Stimulated activated naive CD4-positive, alpha-beta T cell treated with Interleukin-2 at 50 U/mL for 16 hours (primary cell): ENCODE data around the gene AGER.
A peak's percentile ranks its signal among the peaks of the same experiment; 100 is the strongest.
"Not testable (repeated sequence)": the region's sequence is repeated elsewhere in the genome, so short reads cannot be mapped to it uniquely, and the experiment has no call there.

Source experiments
- DNase-seq: peaks from one replicate; lab custom pipeline; 2025; lab: John Stamatoyannopoulos, UW

The AGER gene

DNA sequence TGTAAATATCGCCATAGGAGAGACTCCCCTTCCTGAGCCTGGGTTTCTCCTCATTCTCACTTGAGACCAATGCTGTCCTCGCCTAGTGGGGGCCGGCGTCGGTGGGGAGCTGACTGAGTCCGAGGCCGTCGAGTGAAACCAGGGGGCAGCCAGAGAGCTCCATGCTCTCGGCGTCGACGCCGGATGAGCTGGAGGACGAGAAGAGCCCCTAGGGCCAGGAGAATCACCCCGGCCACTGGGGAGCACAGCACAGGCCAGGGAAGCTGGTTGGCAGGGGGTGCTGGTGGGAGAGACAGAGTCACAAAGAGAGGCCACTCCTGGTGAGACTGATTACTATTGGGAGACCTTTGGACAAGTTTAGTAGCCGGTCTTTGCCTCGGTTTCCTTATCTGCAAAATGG, 14.8 kb upstream of the AGER start:
- no peak for DNase-seq

DNA sequence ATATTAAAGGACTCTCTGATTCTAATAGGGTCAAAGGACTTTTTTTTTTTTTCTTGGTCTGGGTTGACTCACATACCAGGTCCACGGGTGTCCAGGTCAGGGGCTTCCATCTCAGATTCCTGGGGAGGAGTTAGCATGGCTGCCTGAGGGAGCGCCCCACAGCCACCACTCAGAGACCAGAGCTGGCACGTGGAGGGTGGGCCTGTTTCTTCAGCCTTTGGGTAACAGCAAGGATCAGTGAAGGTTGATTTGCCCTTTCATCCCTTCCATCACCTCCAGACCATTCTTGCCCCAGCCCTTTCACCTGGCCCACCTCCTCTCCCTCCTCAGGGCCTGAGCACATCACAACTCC, 14.3 kb upstream of the AGER start:
- no peak for DNase-seq

DNA sequence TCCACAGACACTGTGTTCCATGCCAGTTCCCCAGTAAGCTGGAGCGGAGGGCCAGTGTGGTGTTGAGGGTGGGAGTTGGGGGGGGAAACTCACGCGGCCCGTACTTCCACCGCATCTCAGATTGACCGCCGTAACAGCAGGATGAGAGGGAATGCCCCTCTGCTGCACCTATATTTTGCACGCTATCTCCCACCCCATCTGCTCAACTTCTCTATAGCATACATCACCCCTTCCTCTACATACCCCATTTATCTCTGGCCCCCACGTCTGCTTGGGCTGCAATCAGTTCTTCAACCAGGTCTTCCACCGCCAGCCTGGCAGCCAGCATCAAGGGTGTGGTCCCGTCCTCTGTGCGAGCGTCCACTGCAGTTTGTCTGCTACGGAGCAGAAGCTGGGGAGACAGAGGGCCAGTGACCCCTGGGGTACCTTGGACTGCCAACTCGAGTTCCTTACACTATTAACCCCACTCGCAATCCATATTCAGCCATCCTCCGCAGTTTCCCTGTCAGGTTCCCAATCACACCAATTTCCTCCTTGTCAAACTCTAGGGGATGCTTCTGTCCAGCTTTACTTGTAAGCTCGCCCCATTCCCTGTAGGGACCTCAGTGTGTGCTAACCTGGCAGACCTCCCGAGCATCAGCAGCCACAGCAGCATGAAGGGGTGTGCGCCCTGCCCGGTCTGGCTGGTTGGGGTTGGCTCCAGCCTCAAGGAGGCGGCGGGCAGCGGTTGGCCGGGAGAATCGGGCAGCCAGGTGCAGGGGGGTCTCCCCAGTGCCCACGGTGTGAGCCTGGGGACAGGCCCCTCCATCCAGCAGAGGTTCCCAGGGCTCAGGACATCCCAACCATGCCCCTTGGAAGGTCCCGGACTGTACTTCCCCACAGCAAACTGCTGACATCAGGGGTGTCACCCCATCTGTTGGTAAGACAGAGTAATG, 12.9 kb upstream of the AGER start:
- no peak for DNase-seq

DNA sequence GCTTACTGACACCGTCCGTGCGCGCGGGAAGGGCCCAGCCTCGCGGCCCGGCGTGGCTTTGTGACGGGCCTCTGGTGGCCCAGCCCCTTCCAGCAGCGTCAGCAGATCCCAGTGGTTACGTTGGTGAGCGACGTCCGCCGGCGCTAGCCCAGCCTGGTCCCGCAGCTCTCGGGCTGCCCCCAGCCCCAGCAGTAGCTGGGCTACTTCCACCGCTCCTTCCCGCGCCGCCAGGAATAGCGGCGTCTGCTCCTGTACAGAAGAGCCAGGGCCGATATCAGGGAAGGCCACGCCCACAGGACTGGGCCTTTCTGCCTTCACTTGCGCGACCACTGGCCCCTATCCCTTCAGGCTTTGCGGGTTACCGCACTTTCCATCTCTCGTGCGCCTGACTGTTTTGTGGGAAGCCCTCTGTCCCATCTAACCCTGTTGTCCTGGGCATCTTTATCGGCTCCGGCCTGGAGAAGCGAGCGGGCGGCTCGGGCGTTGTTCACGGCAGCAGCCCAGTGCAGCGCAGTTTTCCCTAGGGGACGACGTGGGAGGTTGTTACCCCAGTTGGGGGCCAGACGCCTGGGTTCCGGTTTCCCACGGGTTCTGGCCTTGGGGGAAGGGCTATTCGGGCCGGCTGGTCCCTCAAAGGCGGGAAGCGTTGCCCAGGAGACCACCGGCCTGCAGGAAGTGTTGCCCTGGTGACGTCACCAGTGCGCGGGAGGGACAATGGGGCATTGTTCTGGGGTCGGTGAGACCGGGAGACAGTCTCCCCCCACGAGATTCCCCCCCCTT, 12.0 kb upstream of the AGER start:
- DNase-seq = peak; percentile 55

DNA sequence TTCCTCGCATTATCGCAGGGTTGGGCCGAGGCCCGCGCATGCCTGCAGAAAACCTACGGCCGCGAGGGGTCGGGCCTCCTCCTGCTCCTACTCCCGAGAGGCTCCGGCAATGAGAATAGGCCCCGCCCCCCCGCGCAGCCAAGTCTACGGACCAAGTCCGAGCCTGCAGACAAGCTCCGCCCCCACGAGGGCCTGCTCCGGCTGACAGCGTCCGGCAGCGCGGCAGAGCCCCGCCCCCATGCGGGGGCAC, 11.5 kb upstream of the AGER start:
- DNase-seq = peak; percentile 100

DNA sequence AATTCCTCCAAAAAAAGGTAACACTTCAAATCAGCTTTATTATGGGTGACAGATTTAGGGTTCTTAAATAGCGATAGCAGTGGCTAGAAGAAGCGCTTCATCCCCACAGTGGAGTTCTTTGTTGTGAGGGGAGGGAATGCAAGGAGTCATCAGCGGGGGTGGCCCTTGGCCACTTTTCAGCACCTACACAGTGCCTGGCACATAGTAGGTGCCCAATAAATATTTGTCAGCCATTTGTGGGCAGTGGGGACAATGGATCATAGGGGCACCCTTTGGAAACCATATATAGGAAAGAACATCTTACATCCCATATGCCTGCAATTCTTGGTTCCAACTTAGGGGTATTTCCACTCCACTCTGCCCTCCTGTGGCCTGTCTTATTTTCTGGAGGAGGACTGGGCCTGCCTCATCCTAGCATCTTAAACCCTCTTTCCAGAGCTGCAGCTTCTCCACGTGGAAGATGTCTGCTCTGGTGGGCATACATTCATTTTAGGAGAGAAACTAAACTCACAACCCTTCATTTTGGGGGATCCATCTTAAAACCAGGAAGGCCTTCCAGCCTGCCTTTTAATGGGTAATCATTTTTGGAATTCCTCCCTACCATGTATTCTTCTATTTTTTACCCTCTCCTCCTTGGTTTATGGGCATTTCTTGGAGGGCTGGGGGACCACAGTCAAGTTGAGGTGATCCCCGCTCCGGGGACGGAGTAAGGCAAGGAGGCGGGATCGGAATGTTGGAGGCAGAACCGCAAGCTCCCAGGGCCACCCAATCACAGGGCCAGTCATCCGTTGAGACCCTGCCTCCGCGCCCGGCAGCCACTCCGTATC, 11.0 kb upstream of the AGER start:
- peak; percentile 12 for DNase-seq

DNA sequence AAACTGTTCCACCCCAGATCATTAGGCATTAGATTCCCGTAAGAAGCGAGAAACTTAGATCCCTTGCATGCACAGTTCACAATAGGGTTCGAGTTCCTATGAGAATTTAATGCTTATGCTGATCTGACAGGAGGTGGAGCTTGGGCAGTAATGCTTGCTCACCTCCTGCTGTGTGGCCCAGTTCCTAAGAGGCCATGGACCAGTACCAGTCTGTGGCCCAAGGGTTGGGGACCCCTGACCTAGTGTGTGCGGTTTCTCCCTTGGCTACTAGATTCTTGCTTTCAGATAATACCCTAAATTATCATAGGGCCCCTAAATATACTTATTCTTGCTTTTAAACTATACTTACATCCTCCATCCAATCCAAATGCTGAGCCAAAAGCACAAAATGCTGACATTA, 10.3 kb upstream of the AGER start:
- DNase-seq = no peak

DNA sequence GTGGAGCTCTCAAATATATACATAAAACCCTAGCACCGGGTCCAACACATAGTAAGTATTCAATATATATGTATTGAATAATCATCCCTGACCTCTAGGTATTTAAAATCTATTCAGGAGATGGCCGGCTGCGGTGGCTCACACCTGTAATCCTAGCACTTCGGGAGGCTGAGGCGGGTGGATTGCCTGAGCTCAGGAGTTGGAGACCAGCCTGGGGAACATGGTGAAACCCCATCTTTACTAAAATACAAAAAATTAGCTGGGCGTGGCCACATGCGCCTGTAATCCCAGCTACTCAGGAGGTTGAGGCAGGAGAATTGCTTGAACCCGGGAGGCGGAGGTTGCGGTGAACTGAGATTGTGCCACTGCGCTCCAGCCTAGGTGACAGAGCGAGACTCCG, 9.0 kb upstream of the AGER start:
- not testable (repeated sequence) for DNase-seq

DNA sequence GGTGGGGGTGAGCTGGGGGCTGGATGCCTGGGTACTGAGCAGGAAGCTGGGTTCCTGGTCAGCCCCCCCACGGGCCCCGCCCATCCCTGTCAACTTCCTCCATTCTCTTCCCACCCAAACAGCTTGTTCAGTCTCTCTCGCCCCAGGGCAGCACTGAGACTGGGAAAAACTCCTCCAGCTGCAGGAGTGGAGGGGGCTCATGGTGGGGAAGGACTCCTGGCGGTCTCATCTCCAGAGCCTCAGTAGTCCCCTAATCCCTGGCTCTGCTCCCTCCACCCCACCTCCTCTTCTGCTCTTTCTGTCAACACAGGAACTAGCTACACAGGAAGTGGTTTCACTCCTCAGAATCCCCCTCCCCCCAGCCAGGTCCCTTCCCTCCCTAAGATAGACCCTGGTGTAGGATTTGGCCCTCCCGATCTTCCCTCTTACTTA, 8.6 kb upstream of the AGER start, which contains the start of gene GPSM3:
Gene GPSM3 (minus strand): TSS at position 36 of the 432 bp plus-strand sequence. CDS start 130 bp downstream, outside the sequence.
- DNase-seq = peak; percentile 38

DNA sequence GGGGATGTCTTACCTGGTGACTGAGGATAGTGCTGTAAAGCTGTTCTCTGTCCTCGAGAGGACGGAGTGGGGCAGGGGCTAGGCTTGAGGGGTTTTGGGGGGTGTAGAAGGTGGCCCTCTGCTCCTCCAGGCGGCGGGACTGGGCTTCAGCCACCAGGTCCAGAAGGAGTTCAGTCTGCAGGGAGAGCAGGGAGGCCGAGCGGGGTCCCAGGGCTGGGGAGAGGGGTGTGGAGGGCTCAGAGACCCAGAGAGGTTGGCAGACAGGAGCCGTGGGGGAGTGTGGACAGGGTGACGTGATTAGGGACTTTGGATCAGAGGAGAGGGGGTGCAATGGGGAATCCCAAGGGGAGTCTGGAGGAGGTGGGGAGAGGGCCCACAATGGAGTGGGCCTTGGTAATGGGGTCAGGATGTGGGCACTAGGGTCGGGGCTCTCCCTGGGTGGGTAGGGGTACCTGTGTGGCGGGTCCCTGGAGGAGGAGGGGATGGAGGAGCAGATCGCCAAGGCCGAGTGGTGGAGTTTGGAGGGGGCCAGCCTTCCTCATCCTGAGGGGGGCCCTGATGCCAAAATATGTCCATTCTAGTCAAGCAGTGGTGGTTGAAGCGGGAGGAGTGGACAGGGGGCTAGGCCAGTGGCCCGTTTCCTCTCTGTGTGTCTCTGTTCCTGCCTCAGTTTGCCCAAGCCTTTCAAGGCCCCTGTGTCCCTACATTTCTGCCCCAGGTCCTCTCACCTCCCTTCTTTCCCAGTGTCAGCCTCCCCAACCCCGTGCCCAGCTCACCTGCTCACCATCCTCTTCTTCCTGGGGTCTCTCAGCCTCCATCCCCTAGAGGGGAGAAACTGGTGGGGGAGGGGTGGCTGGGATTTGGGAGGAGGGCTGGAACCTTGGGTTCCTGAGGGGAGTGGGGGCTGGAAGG, 7.9 kb upstream of the AGER start:
- DNase-seq = peak; percentile 15

DNA sequence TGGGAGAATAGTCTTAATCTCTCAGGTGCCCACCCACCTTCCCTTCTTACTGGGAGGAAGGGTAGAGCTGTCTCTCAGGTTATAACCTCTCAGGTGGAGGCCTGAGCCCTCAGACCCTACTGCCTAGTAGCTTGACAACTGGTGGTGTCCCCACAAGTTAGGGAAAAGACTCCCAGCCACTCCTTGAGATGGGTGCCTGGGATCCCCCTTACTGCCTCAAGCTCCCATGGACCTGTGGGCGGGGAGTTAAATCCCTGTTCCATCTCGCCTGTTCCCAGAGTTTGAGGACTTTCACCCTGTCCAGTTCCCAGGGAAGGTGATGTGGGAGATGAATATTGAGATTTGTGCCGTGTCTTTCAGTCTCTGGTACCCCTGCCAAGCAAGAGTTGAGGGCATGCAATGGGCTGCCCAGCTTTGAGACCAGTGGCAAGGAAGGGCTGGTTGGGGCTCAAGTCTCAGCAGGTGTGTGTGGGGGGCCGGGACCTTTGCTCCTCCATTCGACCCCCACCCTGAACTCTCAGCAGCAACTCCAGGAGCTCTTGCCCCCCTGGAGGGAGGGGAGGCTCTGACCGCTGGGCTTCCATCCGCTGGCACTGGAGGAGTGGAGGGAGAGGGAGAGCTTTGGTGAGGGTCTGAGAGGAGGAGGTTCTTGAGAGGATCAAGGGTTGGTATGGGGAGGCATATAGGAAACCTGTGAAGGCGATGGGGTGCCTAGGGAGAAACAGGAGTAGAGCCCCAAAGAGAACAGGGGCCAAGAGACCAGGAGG, 7.0 kb upstream of the AGER start:
- DNase-seq = no peak

DNA sequence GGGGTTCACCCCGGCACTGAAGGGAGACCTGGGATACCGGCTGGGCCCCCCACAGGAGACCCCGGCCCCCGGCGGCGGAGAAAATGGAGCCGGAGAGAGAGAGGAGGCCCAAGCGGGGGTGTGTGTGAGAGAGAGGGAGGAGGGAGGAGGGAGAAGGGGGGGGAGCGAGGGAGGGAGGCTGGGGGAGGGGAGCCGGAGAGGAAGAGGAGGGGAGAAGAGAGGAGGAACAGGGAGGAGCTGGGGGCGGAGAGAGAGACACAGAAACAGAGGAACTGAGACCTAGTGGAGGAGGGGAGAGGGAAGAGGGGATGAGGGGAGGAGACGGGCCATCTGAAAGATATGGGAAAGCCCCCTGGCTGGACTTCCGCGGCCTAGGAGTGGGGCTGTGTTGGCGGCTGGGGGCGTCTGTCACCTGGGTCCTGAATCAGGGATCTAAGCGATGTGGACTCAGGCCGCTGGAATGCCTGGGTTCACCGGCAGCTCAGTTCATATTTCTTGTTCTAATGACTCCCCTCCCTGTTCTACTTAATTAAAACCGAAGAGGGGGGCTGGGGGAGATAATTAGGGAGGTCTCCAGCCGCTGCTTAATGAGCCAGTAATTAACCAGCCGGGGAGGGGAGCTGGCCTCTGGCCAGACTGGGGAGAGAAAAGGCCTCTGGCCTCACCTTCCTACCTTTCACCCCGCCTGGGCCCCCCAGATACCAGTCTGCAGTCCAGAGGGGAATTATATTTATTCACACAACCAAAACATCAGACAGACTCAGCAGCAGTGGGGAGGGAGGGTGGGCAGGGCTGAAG, 6.2 kb upstream of the AGER start, which contains the start of gene PBX2:
Gene PBX2 (minus strand): TSS at position 149 of the 798 bp plus-strand sequence. CDS start 287 bp downstream, outside the sequence.
- DNase-seq = peak; percentile 83

DNA sequence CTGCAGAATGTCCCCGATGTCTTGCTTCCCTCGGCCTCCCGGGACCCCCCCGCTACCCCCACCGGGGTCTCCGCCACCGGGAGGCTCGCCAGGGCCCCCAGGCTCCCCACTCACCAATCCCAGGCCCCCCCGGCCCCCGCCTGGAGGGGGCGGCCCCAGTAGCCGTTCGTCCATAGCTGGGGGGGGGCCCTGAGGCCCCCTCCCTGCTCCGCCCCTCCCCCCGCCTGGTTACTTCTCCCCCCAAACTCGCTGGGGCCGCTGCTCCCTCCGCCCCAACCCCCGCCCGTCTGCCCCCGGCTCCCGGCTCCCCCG, 5.6 kb upstream of the AGER start:
- no peak for DNase-seq

DNA sequence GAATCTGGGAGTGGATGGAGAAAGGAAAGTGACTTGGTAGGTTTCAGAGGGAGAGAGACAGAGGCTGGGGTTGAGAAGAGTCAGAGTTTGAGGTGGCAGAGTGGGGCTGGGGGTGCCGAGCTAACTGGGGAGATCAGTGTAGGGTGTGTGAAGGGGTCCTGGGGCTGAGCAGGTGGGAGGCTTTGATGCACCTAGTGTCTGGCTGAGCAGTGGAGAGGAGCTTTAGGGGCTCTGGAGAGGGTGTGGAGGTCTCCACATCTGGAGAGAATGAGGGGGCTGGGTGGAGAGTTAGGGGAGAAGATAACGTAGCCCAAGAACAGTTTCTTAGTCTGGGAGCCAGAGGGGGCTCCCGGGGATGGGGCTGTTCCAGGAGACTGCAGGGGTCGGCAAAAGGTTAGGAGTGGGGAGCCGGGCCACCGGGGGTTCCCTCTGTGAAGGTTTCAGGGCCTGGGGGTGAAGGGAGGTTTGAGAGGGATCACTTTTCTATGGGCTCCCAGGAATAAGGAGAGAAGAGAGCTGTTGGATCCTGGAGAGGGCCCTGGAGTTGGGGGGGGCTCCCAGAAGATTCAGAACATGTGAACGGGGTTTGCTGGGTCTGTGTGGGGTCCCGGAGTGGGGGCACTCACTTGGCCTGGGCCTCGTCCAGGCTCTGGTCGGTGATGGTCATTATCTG, 5.2 kb upstream of the AGER start:
- DNase-seq = no peak

DNA sequence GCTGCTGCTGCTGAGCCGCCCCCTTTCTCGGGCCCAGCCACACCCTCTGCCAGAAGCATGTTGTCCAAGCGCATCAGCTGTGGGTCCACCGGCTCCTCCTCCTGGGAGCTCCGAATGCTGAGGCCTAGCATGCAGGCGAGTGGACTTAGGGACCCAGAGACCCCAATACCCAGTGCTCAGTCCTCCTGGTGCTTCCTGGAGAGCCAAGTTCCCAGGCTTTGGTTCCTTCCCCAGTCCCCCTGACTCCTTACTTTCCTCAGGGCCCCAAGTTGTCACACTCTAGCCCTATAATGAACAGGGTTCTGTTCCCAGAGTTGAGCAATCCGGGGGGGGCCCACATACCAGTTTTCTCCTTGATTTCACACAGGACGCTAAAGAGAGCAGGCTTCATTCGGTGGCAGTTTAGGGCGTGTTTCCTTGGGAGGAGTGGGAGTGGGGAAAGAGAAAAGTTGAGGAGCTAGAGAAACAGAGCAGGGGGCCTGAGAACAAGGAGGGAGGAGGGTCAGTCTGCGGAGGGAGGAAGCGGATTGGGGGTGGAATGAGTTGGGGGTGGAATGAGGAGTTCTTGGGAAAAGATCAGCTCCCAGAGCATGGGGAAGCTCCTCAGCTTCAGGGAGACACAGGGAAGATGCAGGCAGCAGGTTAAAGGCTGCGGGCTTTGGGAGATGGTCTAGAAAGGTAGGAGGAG, 4.5 kb upstream of the AGER start:
- no peak for DNase-seq

DNA sequence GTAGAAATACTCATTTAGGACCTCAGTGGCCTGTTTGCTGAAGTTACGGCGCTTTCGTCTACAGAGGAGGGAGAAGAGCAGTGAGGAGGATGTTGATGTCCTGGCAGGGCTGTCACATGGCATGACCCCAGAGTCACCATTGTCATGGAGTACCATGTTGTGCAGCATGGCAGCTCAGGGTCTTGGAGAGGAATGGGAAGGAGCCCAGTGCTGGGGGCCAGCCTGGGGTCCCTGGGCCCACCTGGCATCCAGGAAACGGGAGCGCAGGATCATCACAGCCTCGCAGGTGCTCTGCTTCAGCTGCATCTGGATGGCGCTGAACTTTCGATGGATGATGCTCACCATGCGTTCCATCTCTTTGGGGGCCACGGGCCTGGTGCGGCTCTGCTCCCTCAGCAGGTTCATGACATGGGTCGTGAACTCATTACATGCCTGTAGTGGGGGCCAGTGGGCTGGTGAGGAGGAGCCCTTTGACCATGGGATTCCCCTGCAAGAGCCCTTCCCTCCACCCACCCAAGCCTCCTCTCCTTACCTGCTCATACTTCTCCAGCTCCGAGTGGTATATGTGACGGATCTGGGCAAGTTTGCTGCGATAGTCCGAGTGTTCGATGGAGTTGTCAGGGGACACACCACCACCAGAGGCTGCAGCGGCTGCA, 3.8 kb upstream of the AGER start:
- DNase-seq = not testable (repeated sequence)

DNA sequence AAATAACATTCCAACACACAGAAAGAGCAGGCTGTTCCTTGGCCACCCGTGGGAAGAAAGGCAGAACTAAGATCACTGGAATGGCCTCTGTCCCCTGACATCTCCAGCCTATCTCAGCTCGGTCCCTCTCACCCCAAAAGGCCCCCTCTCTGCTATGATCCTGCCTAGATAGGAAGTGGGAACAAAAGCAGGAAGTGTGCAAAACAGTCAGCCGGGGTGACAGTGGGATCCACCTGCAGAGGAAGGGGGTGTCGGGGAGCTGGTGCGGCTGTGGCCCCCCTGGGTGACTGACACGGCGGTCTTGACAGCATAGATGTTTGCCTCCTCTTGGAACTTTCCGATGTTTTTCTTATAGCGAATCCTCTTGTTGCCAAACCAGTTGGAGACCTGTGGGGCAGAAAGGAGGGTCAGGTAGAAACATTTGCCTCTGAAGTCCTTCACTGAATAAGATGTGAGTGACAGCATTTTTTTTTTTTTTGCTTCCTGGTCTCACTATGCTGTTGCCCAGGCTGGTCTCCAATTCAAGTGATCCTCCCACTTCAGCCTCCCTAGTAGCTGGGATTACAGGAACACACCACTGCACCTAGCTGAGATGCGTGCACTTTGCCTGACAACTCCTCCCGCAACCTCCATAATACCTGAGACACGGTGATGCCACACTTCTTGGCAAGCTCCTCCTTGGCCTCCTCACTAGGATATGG, 3.1 kb upstream of the AGER start:
- no peak for DNase-seq
